NB4 (cell line): ENCODE measurements around the gene CRTAC1.

Source experiments
- CTCF ChIP-seq: IDR thresholded peaks from one replicate; pipeline ENCODE4 v1.5.1; 2012; ENCODE audit warnings: low read depth, low read length
- POLR2A ChIP-seq: IDR thresholded peaks from 2 replicates; pipeline ENCODE4 v1.6.1; 2011; ENCODE audit warnings: mild to moderate bottlenecking; ENCODE audit not compliant: insufficient read length; ENCODE audit errors: extremely low read depth

- TF ChIP-seq POLR2A (no peak), CTCF (no peak)
Measured at GRCh38 chr10:97883092-97883485, 147.3 kb downstream of the CRTAC1 start.
